SH-SY5Y (cell line): ENCODE results near the gene PPP1R9B.

Source experiments
- GATA2 ChIP-seq: IDR thresholded peaks from 2 replicates; pipeline ENCODE4 v1.6.1; 2011; ENCODE audit warnings: mild to moderate bottlenecking, low read depth, low read length
- GATA3 ChIP-seq: IDR thresholded peaks from 2 replicates; pipeline ENCODE4 v1.6.1; 2011; ENCODE audit warnings: low read depth, mild to moderate bottlenecking, low read length, moderate library complexity

DNA sequence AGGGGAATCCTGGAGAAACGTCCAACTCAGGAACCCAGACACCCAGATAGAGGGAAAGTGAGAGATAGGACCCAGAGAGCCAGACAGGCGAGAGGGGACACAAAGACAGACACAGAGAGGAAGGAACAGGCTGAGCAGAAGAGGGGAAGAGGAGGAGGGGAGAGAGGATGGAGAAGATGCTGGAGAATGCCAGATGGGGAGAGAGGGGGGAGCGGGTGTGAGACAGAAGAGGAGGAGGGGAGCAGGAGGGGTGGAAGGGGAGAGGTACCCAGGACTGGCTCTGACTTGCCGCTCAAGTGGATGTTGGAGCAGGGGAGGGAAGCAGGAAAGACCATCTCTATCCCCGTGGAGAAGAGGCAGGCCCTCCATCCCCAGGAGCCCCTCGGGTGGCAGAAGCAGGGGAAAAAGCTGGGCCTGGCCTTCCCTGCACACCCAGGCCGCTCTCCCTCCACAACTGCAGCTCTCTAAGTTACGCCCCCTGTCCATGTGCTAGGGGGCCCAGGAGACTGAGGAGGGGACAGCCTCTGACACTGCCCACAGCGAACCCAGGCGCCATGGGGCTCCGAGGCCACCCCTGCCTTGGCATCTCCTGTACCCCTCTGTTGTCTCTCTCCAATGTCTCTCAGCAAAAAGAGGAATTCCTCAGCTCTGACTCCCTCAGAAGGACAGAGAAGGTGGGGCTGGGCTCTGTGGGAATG, 4.8 kb downstream of the PPP1R9B start:
- TF ChIP-seq GATA2 (no peak), GATA3 (no peak)
